ENCODE data around the gene MRPL44.

The MRPL44 gene

GRCh38 chr2:223937535-223937934, 19.7 kb upstream of the MRPL44 start:
- DNase-seq = no peak

GRCh38 chr2:223939438-223939837, 17.8 kb upstream of the MRPL44 start:
- peak; percentile 64 for DNase-seq

- DNase-seq = no peak
Observed at GRCh38 chr2:223941579-223942277, 15.5 kb upstream of the MRPL44 start.

GRCh38 chr2:223943135-223943534, 14.1 kb upstream of the MRPL44 start:
- DNase-seq = no peak

GRCh38 chr2:223943561-223944008, 13.7 kb upstream of the MRPL44 start:
- DNase-seq = peak; percentile 41

- DNase-seq = peak; percentile 45
Observed at GRCh38 chr2:223944166-223944702, 13.0 kb upstream of the MRPL44 start.

GRCh38 chr2:223944703-223945531, 12.3 kb upstream of the MRPL44 start, which contains the start of gene WDFY1:
TSS of gene WDFY1 (minus strand) at chr2:223945335. CDS start at chr2:223945284, 51 bp downstream.
- DNase-seq = peak; percentile 92

- no peak for DNase-seq
Observed at GRCh38 chr2:223945755-223946154, 11.5 kb upstream of the MRPL44 start.

GRCh38 chr2:223947711-223948205, 9.5 kb upstream of the MRPL44 start:
- DNase-seq = no peak

- peak; percentile 34 for DNase-seq
Observed at GRCh38 chr2:223949241-223949840, 7.9 kb upstream of the MRPL44 start.

GRCh38 chr2:223950448-223951347, 6.6 kb upstream of the MRPL44 start:
- DNase-seq = peak; percentile 4

- DNase-seq = no peak
Observed at GRCh38 chr2:223952280-223952968, 4.8 kb upstream of the MRPL44 start.

- DNase-seq = no peak
Observed at GRCh38 chr2:223954401-223954800, 2.9 kb upstream of the MRPL44 start.

GRCh38 chr2:223956300-223956699, 963 bp upstream of the MRPL44 start:
- DNase-seq = no peak

- no peak for DNase-seq
Observed at GRCh38 chr2:223959688-223960087, 2.4 kb downstream of the MRPL44 start.

- no peak for DNase-seq
Observed at GRCh38 chr2:223967981-223968380, 10.7 kb downstream of the MRPL44 start.

- DNase-seq = no peak
Observed at GRCh38 chr2:223969315-223969714, 12.1 kb downstream of the MRPL44 start.

- peak; percentile 34 for DNase-seq
Observed at GRCh38 chr2:223969856-223970255, 12.6 kb downstream of the MRPL44 start.

GRCh38 chr2:223970343-223971128, 13.3 kb downstream of the MRPL44 start:
- DNase-seq = peak; percentile 84

GRCh38 chr2:223971731-223972130, 14.5 kb downstream of the MRPL44 start:
- DNase-seq = no peak

Data from OCI-M1 (cell line).